Cardiac fibroblast (primary cell): ENCODE measurements around the gene TNF.

Experiments
- DNase-seq, 2 donors: peaks; one replicate each; pipeline versions ENCODE4 v3.0.0 to v3.0.0-alpha.2; 2010; ENCODE audit warnings: low read depth in 2 of 2
- H3K4me3 ChIP-seq, 2 donors: replicated peaks in 1 of 2; 1 replicate in 1 of 2; 2 replicates in 1 of 2; pipeline ENCODE4 v1.5.1; 2011; ENCODE audit warnings: low read depth in 2 of 2, low read length in 2 of 2, mild to moderate bottlenecking in 2 of 2, moderate library complexity in 1 of 2
- CTCF ChIP-seq: IDR thresholded peaks from one replicate; pipeline ENCODE4 v1.5.1; 2011; ENCODE audit warnings: low read depth, mild to moderate bottlenecking, low read length, inconsistent platforms

TNF gene

DNA sequence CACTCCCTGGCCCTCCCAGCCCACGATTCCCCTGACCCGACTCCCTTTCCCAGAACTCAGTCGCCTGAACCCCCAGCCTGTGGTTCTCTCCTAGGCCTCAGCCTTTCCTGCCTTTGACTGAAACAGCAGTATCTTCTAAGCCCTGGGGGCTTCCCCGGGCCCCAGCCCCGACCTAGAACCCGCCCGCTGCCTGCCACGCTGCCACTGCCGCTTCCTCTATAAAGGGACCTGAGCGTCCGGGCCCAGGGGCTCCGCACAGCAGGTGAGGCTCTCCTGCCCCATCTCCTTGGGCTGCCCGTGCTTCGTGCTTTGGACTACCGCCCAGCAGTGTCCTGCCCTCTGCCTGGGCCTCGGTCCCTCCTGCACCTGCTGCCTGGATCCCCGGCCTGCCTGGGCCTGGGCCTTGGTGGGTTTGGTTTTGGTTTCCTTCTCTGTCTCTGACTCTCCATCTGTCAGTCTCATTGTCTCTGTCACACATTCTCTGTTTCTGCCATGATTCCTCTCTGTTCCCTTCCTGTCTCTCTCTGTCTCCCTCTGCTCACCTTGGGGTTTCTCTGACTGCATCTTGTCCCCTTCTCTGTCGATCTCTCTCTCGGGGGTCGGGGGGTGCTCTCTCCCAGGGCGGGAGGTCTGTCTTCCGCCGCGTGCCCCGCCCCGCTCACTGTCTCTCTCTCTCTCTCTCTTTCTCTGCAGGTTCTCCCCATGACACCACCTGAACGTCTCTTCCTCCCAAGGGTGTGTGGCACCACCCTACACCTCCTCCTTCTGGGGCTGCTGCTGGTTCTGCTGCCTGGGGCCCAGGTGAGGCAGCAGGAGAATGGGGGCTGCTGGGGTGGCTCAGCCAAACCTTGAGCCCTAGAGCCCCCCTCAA, 3.1 kb upstream of the TNF start, which contains the start of gene LTA:
LTA (plus strand) TSS at position 249 of the 871 bp plus-strand sequence; CDS start at position 703, 454 bp downstream.
- H3K4me3 ChIP-seq: no peak within 1 kb of the TSS
- DNase-seq: no peak
- TF ChIP-seq CTCF: no peak

- TF ChIP-seq CTCF: no peak
- DNase-seq: no peak
- H3K4me3 ChIP-seq: no peak overlapping the region
These were observed 1.9 kb upstream of the TNF start for GRCh38 chr6:31573239-31574105.

DNA sequence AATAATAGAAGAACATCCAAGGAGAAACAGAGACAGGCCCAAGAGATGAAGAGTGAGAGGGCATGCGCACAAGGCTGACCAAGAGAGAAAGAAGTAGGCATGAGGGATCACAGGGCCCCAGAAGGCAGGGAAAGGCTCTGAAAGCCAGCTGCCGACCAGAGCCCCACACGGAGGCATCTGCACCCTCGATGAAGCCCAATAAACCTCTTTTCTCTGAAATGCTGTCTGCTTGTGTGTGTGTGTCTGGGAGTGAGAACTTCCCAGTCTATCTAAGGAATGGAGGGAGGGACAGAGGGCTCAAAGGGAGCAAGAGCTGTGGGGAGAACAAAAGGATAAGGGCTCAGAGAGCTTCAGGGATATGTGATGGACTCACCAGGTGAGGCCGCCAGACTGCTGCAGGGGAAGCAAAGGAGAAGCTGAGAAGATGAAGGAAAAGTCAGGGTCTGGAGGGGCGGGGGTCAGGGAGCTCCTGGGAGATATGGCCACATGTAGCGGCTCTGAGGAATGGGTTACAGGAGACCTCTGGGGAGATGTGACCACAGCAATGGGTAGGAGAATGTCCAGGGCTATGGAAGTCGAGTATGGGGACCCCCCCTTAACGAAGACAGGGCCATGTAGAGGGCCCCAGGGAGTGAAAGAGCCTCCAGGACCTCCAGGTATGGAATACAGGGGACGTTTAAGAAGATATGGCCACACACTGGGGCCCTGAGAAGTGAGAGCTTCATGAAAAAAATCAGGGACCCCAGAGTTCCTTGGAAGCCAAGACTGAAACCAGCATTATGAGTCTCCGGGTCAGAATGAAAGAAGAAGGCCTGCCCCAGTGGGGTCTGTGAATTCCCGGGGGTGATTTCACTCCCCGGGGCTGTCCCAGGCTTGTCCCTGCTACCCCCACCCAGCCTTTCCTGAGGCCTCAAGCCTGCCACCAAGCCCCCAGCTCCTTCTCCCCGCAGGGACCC, 981 bp upstream of the TNF start:
- no peak for TF ChIP-seq CTCF
- no peak for DNase-seq
- H3K4me3 ChIP-seq: no peak overlapping the region

DNA sequence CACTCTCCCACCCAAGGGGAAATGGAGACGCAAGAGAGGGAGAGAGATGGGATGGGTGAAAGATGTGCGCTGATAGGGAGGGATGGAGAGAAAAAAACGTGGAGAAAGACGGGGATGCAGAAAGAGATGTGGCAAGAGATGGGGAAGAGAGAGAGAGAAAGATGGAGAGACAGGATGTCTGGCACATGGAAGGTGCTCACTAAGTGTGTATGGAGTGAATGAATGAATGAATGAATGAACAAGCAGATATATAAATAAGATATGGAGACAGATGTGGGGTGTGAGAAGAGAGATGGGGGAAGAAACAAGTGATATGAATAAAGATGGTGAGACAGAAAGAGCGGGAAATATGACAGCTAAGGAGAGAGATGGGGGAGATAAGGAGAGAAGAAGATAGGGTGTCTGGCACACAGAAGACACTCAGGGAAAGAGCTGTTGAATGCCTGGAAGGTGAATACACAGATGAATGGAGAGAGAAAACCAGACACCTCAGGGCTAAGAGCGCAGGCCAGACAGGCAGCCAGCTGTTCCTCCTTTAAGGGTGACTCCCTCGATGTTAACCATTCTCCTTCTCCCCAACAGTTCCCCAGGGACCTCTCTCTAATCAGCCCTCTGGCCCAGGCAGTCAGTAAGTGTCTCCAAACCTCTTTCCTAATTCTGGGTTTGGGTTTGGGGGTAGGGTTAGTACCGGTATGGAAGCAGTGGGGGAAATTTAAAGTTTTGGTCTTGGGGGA, 754 bp downstream of the TNF start:
- DNase-seq: peak in 1 of 2 donors; percentile 33
- no peak for TF ChIP-seq CTCF
- no peak overlapping the region for H3K4me3 ChIP-seq

GRCh38 chr6:31576897-31577578, 1.7 kb downstream of the TNF start:
- DNase-seq: no peak
- TF ChIP-seq CTCF: no peak
- H3K4me3 ChIP-seq: no peak overlapping the region
